Lower leg skin (tissue), 3 donors: ENCODE results near the gene NHLH1.

Experiments
- CTCF ChIP-seq, 3 donors: fragments of 450-650 bp; IDR thresholded peaks; one replicate each; pipeline ENCODE4 v1.5.1; 2016; ENCODE audit warnings: antibody characterized with exemption in 3 of 3, mild to moderate bottlenecking in 3 of 3, moderate library complexity in 2 of 3
- POLR2A ChIP-seq, 2 donors: fragments of 450-650 bp; IDR thresholded peaks; one replicate each; pipeline ENCODE4 v1.6.1; 2016 to 2017; ENCODE audit warnings: antibody characterized with exemption in 2 of 2, mild to moderate bottlenecking in 1 of 2, moderate library complexity in 1 of 2

GRCh38 chr1:160375788-160376524, 9.1 kb downstream of the NHLH1 start:
- TF ChIP-seq CTCF (IDR thresholded peaks at IDR 0.05) (no peak), POLR2A (IDR thresholded peaks at IDR 0.05) (no peak)
